GM12873 (cell line): ENCODE measurements around the gene RPS6KL1.

Experiments
- CTCF ChIP-seq: IDR thresholded peaks from 2 replicates; pipeline ENCODE4 v1.5.1; 2012; ENCODE audit warnings: low read depth, mild to moderate bottlenecking, moderate library complexity, low read length, control low read depth; ENCODE audit not compliant: insufficient read depth; ENCODE audit errors: missing control alignments

Gene RPS6KL1

GRCh38 chr14:74954947-74955228, 31.8 kb upstream of the RPS6KL1 start:
- no peak for TF ChIP-seq CTCF

GRCh38 chr14:74954232-74954946, 31.3 kb upstream of the RPS6KL1 start:
- no peak for TF ChIP-seq CTCF

- no peak for TF ChIP-seq CTCF
These were observed 30.6 kb upstream of the RPS6KL1 start for GRCh38 chr14:74953686-74954085.

GRCh38 chr14:74952697-74953484, 29.8 kb upstream of the RPS6KL1 start:
- TF ChIP-seq CTCF = no peak

GRCh38 chr14:74952180-74952665, 29.2 kb upstream of the RPS6KL1 start:
- no peak for TF ChIP-seq CTCF

- no peak for TF ChIP-seq CTCF
These were observed 28.6 kb upstream of the RPS6KL1 start for GRCh38 chr14:74951443-74952179.
